ENCODE results near the gene GOLGB1. TPM values are rescaled to one million over a fixed set of nuclear protein-coding genes. Genes with fewer than 3 reads are reported as not detected.

The GOLGB1 gene
- total RNA-seq, 1 experiment from 2014 or later: 31.3 TPM

DNA sequence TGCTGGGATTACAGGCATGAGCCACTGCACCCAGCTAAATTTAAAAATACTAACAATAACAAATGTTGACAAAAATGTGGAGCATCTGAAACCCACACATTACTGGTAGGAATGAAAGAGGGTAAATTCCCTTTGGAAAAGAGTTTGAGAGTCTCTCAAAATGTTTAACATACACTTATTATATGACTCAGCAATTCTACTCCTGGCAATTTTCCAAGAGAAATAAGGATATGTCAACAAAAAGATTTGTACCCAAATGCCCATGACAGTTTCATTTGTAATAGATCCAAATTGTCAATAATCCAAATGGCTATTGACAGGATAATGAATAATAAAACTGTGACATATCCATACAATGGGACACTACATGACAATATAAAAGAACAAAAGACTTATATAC, 97.9 kb downstream of the GOLGB1 start:
- intact Hi-C loops (cut with micrococcal nuclease): no loop called here
- Histone ChIP-seq H3K4me2 (ENCODE audit: low read length) (no peak overlapping the region), H3K36me3 (ENCODE audit: control insufficient read depth in 1 of 2, insufficient read depth in 2 of 2, low read length in 2 of 2) (no peaks in the 10 kb centered on the region), H3K9me2 (ENCODE audit: insufficient read depth) (no peaks in the 10 kb centered on the region), H3K9ac (ENCODE audit: low read length) (no peak overlapping the region), H4K20me1 (ENCODE audit: insufficient read depth) (no peaks in the 10 kb centered on the region), H3K9me3 (ENCODE audit: control insufficient read depth in 1 of 2, insufficient read depth in 1 of 2, low read depth in 1 of 2, low read length in 2 of 2) (no peaks in the 10 kb centered on the region), H3K27ac (ENCODE audit: low read depth, low read length) (no peak overlapping the region), H3K4me1 (ENCODE audit: control insufficient read depth in 1 of 2, insufficient read depth in 2 of 2, low read length in 2 of 2) (peaks cover 0 to 4% of the 10 kb centered on the region in 2 experiments; a peak in 1 of 4 replicates), H3K4me3 (replicated peaks in 1 of 2; ENCODE audit: low read depth in 1 of 2, low read length in 2 of 2) (no peak overlapping the region), H3K79me2 (ENCODE audit: insufficient read depth, low read length) (no peaks in the 10 kb centered on the region), H2AFZ (ENCODE audit: low read depth, low read length, poor library complexity, severe bottlenecking) (no peak overlapping the region), H3K27me3 (ENCODE audit: insufficient read depth, low read length) (no peaks in the 10 kb centered on the region)
- POLR2A ChIA-PET: no interaction called here
- no TSS peak for BruUV-seq (replicated peaks)
- CTCF ChIA-PET: no interaction called here
- no peak for ATAC-seq
- TF ChIP-seq, protein P1, sequence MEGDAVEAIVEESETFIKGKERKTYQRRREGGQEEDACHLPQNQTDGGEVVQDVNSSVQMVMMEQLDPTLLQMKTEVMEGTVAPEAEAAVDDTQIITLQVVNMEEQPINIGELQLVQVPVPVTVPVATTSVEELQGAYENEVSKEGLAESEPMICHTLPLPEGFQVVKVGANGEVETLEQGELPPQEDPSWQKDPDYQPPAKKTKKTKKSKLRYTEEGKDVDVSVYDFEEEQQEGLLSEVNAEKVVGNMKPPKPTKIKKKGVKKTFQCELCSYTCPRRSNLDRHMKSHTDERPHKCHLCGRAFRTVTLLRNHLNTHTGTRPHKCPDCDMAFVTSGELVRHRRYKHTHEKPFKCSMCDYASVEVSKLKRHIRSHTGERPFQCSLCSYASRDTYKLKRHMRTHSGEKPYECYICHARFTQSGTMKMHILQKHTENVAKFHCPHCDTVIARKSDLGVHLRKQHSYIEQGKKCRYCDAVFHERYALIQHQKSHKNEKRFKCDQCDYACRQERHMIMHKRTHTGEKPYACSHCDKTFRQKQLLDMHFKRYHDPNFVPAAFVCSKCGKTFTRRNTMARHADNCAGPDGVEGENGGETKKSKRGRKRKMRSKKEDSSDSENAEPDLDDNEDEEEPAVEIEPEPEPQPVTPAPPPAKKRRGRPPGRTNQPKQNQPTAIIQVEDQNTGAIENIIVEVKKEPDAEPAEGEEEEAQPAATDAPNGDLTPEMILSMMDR (IDR thresholded peaks at IDR 0.05 in 2 of 3, conservative IDR thresholded peaks at IDR 0.05 in 1 of 3; ENCODE audit: borderline replicate concordance in 1 of 3, insufficient read depth in 1 of 3, low read depth in 2 of 3, low read length in 2 of 3): no peak
- TF ChIP-seq TCF7L2 (IDR thresholded peaks at IDR 0.05; ENCODE audit: borderline replicate concordance, extremely low read depth, insufficient read depth, insufficient read length) (no peak), RAD21 (IDR thresholded peaks at IDR 0.05; ENCODE audit: low read depth) (no peak), ZFX (IDR thresholded peaks at IDR 0.05) (no peak), MAX (IDR thresholded peaks at IDR 0.05) (no peak), FOSL1 (IDR thresholded peaks at IDR 0.05; ENCODE audit: low read depth) (no peak), CEBPB (IDR thresholded peaks at IDR 0.05; ENCODE audit: low read depth) (no peak), ZNF274 (IDR thresholded peaks at IDR 0.05; ENCODE audit: low read depth, low read length) (no peak), EGR1 (IDR thresholded peaks at IDR 0.05; ENCODE audit: low read depth) (no peak), YY1 (IDR thresholded peaks at IDR 0.05; ENCODE audit: extremely low read depth, insufficient replicate concordance, low read depth, low read length) (no peak), EZH2phosphoT487 (IDR thresholded peaks at IDR 0.05; ENCODE audit: borderline replicate concordance) (no peak), ZBTB33 (IDR thresholded peaks at IDR 0.05; ENCODE audit: extremely low read depth, insufficient replicate concordance, low read length) (no peak), JUND (IDR thresholded peaks at IDR 0.05) (no peak), CBX3 (IDR thresholded peaks at IDR 0.05; ENCODE audit: low read depth) (no peak), EZH2 (IDR thresholded peaks at IDR 0.05) (no peak), ATF3 (IDR thresholded peaks at IDR 0.05) (no peak), REST (IDR thresholded peaks at IDR 0.05; ENCODE audit: low read depth) (no peak), SIN3A (IDR thresholded peaks at IDR 0.05; ENCODE audit: low read depth) (no peak), POLR2A (IDR thresholded peaks at IDR 0.05; ENCODE audit: borderline replicate concordance, extremely low read depth, insufficient read depth, insufficient read length) (no peak), ELF1 (IDR thresholded peaks at IDR 0.05; ENCODE audit: borderline replicate concordance, low read depth) (no peak)
- RAD21 ChIA-PET (ENCODE audit: low non-redundant PET in 1 of 2, low total read pairs in 2 of 2, uncharacterized antibody in 2 of 2, unreplicated experiment in 2 of 2): no interaction called here
- no peak for DNase-seq (ENCODE audit: low read depth, low spot score)
